CD4-positive, alpha-beta T cell treated with Interleukin-17A for 4 hours (primary cell): ENCODE results near the gene DACT2.
"Not testable (repeated sequence)": the region's sequence is repeated elsewhere in the genome, so short reads cannot be mapped to it uniquely, and the experiment has no call there.

Source experiments
- DNase-seq: peaks from one replicate; pipeline ENCODE4 v3.0.0-alpha.2; 2020; ENCODE audit warnings: mixed read lengths

Gene DACT2

GRCh38 chr6:168300975-168301647, 18.5 kb downstream of the DACT2 start:
- DNase-seq: no peak

GRCh38 chr6:168299541-168300511, 19.8 kb downstream of the DACT2 start:
- DNase-seq: no peak

- no peak for DNase-seq
Observed at GRCh38 chr6:168297643-168298042, 21.9 kb downstream of the DACT2 start.

GRCh38 chr6:168294901-168295300, 24.7 kb downstream of the DACT2 start:
- no peak for DNase-seq

- no peak for DNase-seq
Observed at GRCh38 chr6:168293636-168294530, 25.7 kb downstream of the DACT2 start.

GRCh38 chr6:168292826-168293225, 26.8 kb downstream of the DACT2 start:
- DNase-seq: no peak

- no peak for DNase-seq
Observed at GRCh38 chr6:168291450-168291849, 28.1 kb downstream of the DACT2 start.

- no peak for DNase-seq
Observed at GRCh38 chr6:168290095-168290494, 29.5 kb downstream of the DACT2 start.

- no peak for DNase-seq
Observed at GRCh38 chr6:168289571-168289962, 30.0 kb downstream of the DACT2 start.

GRCh38 chr6:168288781-168289570, 30.6 kb downstream of the DACT2 start:
- no peak for DNase-seq

GRCh38 chr6:168287460-168287859, 32.1 kb downstream of the DACT2 start:
- DNase-seq: not testable (repeated sequence)

- not testable (repeated sequence) for DNase-seq
Observed at GRCh38 chr6:168286771-168287446, 32.7 kb downstream of the DACT2 start.

GRCh38 chr6:168286116-168286515, 33.5 kb downstream of the DACT2 start:
- DNase-seq: no peak

GRCh38 chr6:168285456-168285855, 34.1 kb downstream of the DACT2 start:
- no peak for DNase-seq

- DNase-seq: no peak
Observed at GRCh38 chr6:168284187-168284586, 35.4 kb downstream of the DACT2 start.

- no peak for DNase-seq
Observed at GRCh38 chr6:168283686-168284025, 35.9 kb downstream of the DACT2 start.

GRCh38 chr6:168282985-168283685, 36.4 kb downstream of the DACT2 start:
- DNase-seq: no peak

- DNase-seq: no peak
Observed at GRCh38 chr6:168281826-168282225, 37.8 kb downstream of the DACT2 start.

- DNase-seq: not testable (repeated sequence)
Observed at GRCh38 chr6:168281314-168281713, 38.3 kb downstream of the DACT2 start.

- no peak for DNase-seq
Observed at GRCh38 chr6:168280899-168281245, 38.7 kb downstream of the DACT2 start.
